Fibroblast of villous mesenchyme (primary cell): ENCODE results near the gene DHX32. TPM values are rescaled to one million over a fixed set of nuclear protein-coding genes. Genes with fewer than 3 reads are reported as not detected.

Experiments
- DNase-seq: peaks from one replicate; pipeline ENCODE4 v3.0.0-alpha.2; 2010; ENCODE audit warnings: low read depth
- H3K4me3 ChIP-seq: 2 replicates; pipeline ENCODE4 v1.5.1; 2011; ENCODE audit warnings: low read depth, mild to moderate bottlenecking, low read length
- total RNA-seq: library from RNA; depleted of rRNA; stranded (reverse); fragments of >200 nt; gene quantifications from 2 replicates; pipeline ENCODE4 v1.2.3, GENCODE V29; 2012
- TF ChIP-seq, protein P1 (sequence below): IDR thresholded peaks from 2 replicates; pipeline ENCODE4 v1.5.1; 2012; ENCODE audit warnings: low read depth, mild to moderate bottlenecking, low read length; ENCODE audit not compliant: insufficient read depth

The DHX32 gene
- total RNA-seq, 1 donor, result 48.8 TPM

DNA sequence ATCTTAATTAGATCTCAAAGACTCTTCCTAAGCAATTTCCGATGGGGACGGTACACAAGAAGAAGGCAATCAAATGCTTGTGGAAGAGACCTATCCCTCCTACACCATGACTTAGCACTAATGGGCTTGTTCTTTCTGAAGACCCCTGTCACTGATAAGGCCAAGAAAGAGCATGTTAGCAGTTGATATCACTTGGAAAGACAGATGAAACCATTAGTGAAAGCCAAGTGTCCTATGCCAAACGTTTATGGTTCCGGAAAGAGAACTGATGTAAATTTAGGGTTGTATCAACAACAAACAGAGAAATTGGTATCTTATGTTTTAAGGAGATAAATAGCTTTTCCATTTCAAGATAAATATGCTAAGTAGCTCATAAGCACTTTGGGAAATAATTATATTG lies 64.5 kb downstream of the DHX32 start:
- DNase-seq, result no peak
- no peak overlapping the region for H3K4me3 ChIP-seq
- TF ChIP-seq, protein P1, sequence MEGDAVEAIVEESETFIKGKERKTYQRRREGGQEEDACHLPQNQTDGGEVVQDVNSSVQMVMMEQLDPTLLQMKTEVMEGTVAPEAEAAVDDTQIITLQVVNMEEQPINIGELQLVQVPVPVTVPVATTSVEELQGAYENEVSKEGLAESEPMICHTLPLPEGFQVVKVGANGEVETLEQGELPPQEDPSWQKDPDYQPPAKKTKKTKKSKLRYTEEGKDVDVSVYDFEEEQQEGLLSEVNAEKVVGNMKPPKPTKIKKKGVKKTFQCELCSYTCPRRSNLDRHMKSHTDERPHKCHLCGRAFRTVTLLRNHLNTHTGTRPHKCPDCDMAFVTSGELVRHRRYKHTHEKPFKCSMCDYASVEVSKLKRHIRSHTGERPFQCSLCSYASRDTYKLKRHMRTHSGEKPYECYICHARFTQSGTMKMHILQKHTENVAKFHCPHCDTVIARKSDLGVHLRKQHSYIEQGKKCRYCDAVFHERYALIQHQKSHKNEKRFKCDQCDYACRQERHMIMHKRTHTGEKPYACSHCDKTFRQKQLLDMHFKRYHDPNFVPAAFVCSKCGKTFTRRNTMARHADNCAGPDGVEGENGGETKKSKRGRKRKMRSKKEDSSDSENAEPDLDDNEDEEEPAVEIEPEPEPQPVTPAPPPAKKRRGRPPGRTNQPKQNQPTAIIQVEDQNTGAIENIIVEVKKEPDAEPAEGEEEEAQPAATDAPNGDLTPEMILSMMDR, result no peak

DNA sequence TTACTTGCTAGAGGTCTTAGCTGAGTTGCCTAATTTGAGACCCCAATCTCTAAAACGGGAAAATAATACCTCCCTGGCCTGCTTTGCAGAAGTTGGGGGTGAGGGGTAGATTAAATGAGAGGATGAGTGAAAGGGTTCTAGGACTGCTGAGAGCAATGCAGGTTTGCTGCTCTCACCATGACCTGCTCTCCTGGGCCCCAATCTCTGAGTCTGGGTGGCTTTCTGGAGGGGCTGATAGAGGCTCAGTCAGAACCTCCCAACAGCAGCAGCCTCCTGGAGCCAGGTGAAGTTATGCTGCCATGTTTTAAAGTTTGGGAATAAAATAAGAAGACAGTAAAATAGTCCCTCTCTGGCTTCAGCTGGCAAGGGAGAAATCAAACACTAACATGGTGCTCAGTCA lies 65.3 kb downstream of the DHX32 start:
- TF ChIP-seq, protein P1, result no peak
- H3K4me3 ChIP-seq, result no peak overlapping the region

DNA sequence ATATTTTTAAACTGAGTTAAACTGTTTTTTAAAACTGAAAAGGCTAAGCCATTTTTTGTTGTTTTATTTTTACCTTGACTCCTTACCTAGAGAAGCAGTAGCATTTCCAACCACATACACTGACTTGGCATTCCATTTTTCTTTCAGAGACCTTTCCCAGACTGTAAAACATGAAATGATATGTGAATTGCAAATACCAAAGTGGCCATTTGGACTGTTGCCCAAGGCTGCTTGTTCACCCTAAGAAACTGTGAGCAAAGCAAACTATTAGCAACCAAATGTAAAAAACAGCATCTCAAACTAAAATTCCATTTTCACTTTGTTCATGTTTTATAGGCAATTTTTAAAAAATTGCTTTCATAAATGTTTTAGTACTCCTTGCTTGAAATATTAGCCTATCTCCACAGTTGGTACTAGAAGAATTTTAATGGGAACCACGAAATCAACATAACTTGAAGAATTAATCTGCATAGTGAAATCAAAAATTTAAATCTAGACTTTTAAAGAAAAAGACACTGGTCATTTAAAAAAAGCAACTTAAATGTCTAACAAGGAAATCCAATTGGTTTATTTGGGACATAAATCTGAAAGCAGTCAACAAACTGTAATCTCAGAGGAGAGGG lies 68.9 kb downstream of the DHX32 start:
- TF ChIP-seq, protein P1, result no peak
- DNase-seq, result peak; percentile 35
- no peak overlapping the region for H3K4me3 ChIP-seq

More for the DNA sequence above, 65.3 kb downstream of the DHX32 start:
- DNase-seq, result no peak

GRCh38 chr10:125811251-125811650 lies 69.8 kb downstream of the DHX32 start:
- H3K4me3 ChIP-seq, result no peak overlapping the region
- TF ChIP-seq, protein P1, result no peak
- DNase-seq, result no peak

DNA sequence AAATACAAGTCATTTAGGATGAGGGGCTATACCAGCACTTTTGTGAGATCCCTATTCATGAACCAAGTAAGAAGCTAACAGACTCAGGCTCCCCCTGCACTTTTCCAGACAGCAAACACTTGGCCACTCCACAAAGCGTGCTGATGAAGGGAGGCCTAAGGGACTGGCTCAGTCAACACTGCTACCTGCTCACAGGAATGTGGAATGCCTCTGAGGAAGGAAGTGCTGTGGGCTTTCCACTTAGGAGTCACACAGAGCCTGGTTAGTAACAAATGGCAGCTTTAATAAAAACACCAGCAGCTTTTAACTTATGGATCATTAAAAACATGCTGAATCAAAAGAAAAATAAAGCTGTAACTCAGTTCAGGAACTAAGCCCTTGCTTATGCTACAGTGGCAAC lies 73.0 kb downstream of the DHX32 start:
- TF ChIP-seq, protein P1, result no peak
- DNase-seq, result no peak
- no peak overlapping the region for H3K4me3 ChIP-seq

DNA sequence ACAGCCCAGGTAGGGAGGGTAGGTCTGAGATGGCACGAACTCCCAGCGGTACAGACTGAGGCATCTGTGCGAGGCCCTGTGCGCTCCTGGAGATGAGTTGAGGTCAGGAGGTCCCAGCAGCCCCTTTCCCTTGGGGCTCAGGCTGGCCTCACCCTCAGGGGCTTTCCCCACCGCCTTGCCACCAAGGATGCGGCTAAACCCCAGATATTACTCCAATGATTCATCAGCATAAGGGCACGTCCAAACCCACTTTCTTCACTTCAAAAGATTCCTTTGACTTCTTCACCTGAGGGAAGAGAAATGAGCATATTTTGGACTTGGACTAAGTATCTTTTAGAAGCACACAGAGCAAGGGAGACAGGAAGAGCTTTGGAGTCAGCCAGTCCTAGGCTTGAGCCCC lies 78.4 kb downstream of the DHX32 start:
- TF ChIP-seq, protein P1, result no peak
- H3K4me3 ChIP-seq, result no peak overlapping the region

GRCh38 chr10:125802131-125802530 lies 79.0 kb downstream of the DHX32 start:
- H3K4me3 ChIP-seq, result no peak overlapping the region
- TF ChIP-seq, protein P1, result no peak
- DNase-seq, result no peak

More for the DNA sequence above, 78.4 kb downstream of the DHX32 start:
- DNase-seq, result no peak
